Loucy (cell line): ENCODE data around the gene CXXC5.

Experiments used
- H2AFZ ChIP-seq: fragments of 200-600 bp; sonication (generic); 2 replicates; pipeline ENCODE4 v1.6.0; 2016; ENCODE audit warnings: antibody characterized with exemption, mild to moderate bottlenecking, low read length, moderate library complexity
- H3F3A ChIP-seq: fragments of 200-600 bp; 2 replicates; pipeline ENCODE4 v1.6.0; 2016; ENCODE audit warnings: antibody characterized with exemption, low read depth, mild to moderate bottlenecking
- H3K27me3 ChIP-seq: fragments of 200-600 bp; sonication (generic); 2 replicates; pipeline ENCODE4 v1.6.1; 2014; ENCODE audit warnings: low read length, mild to moderate bottlenecking; ENCODE audit not compliant: insufficient read depth, poor library complexity, severe bottlenecking
- H3K36me3 ChIP-seq: fragments of 200-600 bp; sonication (generic); 2 replicates; pipeline ENCODE4 v1.6.1; 2016; ENCODE audit warnings: low read length; ENCODE audit not compliant: insufficient read depth
- H3K4me1 ChIP-seq: fragments of 200-600 bp; sonication (generic); 2 replicates; pipeline ENCODE4 v1.5.1; 2014; ENCODE audit warnings: low read length, mild to moderate bottlenecking; ENCODE audit not compliant: insufficient read depth, poor library complexity, severe bottlenecking
- H3K4me2 ChIP-seq: fragments of 200-600 bp; sonication (generic); 2 replicates; pipeline ENCODE4 v1.6.0; 2014; ENCODE audit warnings: antibody characterized with exemption, low read length, low read depth, mild to moderate bottlenecking; ENCODE audit not compliant: poor library complexity, severe bottlenecking
- H3K4me3 ChIP-seq: fragments of 200-600 bp; sonication (generic); 2 replicates; pipeline ENCODE4 v1.5.1; 2014; ENCODE audit warnings: low read length, mild to moderate bottlenecking, mixed read lengths; ENCODE audit not compliant: poor library complexity, severe bottlenecking
- H3K79me2 ChIP-seq: fragments of 200-600 bp; sonication (generic); 2 replicates; pipeline ENCODE4 v1.6.1; 2014; ENCODE audit warnings: low read length; ENCODE audit not compliant: insufficient read depth
- H3K9ac ChIP-seq: fragments of 200-600 bp; sonication (generic); 2 replicates; pipeline ENCODE4 v1.6.0; 2014; ENCODE audit warnings: mild to moderate bottlenecking, low read depth, low read length, moderate library complexity; ENCODE audit not compliant: poor library complexity, severe bottlenecking
- H3K9me2 ChIP-seq: fragments of 200-600 bp; sonication (generic); replicated peaks from 2 replicates; pipeline ENCODE4 v1.6.1; 2016; ENCODE audit warnings: low read depth, low read length, mixed read lengths
- H3K9me3 ChIP-seq: fragments of 200-600 bp; sonication (generic); 2 replicates; pipeline ENCODE4 v1.6.1; 2014; ENCODE audit warnings: mild to moderate bottlenecking, antibody characterized with exemption, low read length, low read depth; ENCODE audit not compliant: insufficient read depth
- H4K20me1 ChIP-seq: fragments of 200-600 bp; sonication (generic); 2 replicates; pipeline ENCODE4 v1.6.0; 2014; ENCODE audit warnings: antibody characterized with exemption, low read length, mild to moderate bottlenecking; ENCODE audit not compliant: insufficient read depth, poor library complexity, severe bottlenecking
- EZH2phosphoT487 ChIP-seq: fragments of 200-600 bp; IDR thresholded peaks from 2 replicates; pipeline ENCODE4 v1.6.1; 2018; ENCODE audit warnings: antibody characterized with exemption, mild to moderate bottlenecking, moderate library complexity, borderline replicate concordance
- TF ChIP-seq, protein P1 (sequence below): fragments of 200-600 bp; sonication (generic); conservative IDR thresholded peaks from 2 replicates; pipeline ENCODE4 v1.5.1; 2014; ENCODE audit warnings: mild to moderate bottlenecking, antibody characterized with exemption, low read length

Gene CXXC5

DNA sequence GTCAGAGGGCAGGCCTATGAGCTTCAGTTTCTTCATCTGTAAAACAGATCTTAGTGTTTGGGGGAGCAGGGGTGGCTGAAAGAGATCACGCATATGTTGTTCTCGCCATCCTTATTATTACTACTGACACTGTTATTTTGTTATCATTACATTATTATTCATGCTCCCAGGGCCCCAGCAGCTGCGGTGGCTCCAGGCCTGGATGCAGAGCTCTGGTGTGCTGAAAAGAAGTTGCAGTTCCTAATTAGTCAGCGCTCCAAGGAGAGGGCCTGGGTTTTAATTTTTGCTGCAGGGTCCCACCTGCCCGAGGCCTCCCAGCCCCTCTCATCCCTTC lies 19.5 kb downstream of the CXXC5 start:
- H3K4me3 ChIP-seq = peak overlapping the region; percentile 70
- peaks cover 10% of the 10 kb centered on the region for H3F3A ChIP-seq
- no peak for TF ChIP-seq EZH2phosphoT487
- TF ChIP-seq, protein P1, sequence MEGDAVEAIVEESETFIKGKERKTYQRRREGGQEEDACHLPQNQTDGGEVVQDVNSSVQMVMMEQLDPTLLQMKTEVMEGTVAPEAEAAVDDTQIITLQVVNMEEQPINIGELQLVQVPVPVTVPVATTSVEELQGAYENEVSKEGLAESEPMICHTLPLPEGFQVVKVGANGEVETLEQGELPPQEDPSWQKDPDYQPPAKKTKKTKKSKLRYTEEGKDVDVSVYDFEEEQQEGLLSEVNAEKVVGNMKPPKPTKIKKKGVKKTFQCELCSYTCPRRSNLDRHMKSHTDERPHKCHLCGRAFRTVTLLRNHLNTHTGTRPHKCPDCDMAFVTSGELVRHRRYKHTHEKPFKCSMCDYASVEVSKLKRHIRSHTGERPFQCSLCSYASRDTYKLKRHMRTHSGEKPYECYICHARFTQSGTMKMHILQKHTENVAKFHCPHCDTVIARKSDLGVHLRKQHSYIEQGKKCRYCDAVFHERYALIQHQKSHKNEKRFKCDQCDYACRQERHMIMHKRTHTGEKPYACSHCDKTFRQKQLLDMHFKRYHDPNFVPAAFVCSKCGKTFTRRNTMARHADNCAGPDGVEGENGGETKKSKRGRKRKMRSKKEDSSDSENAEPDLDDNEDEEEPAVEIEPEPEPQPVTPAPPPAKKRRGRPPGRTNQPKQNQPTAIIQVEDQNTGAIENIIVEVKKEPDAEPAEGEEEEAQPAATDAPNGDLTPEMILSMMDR = no peak
- H2AFZ ChIP-seq = no peak overlapping the region
- no peaks in the 10 kb centered on the region for H3K9me3 ChIP-seq
- H3K4me1 ChIP-seq = peaks cover 83% of the 10 kb centered on the region
- H3K9ac ChIP-seq = peak overlapping the region; percentile 76
- H3K4me2 ChIP-seq = peak overlapping the region; percentile 98
- peaks cover 14% of the 10 kb centered on the region; the same call in 1 of the 2 replicates for H3K36me3 ChIP-seq
- no peaks in the 10 kb centered on the region for H3K9me2 ChIP-seq
- no peaks in the 10 kb centered on the region for H3K27me3 ChIP-seq
- H3K79me2 ChIP-seq = peaks cover 91% of the 10 kb centered on the region
- H4K20me1 ChIP-seq = peaks cover 78% of the 10 kb centered on the region

GRCh38 chr5:139668064-139668880 lies 20.1 kb downstream of the CXXC5 start:
- TF ChIP-seq EZH2phosphoT487 = no peak
- TF ChIP-seq, protein P1 = no peak
- Histone ChIP-seq H3K4me3 (peak overlapping the region; percentile 70), H3K4me1 (peaks cover 84% of the 10 kb centered on the region), H3K4me2 (peak overlapping the region; percentile 98), H3K36me3 (peaks cover 13% of the 10 kb centered on the region; the same call in 1 of the 2 replicates), H3K79me2 (peaks cover 91% of the 10 kb centered on the region), H3K9ac (peak overlapping the region; percentile 76), H3K9me2 (no peaks in the 10 kb centered on the region), H3K9me3 (no peaks in the 10 kb centered on the region), H4K20me1 (peaks cover 78% of the 10 kb centered on the region), H2AFZ (no peak overlapping the region), H3F3A (peaks cover 10% of the 10 kb centered on the region), H3K27me3 (no peaks in the 10 kb centered on the region)

GRCh38 chr5:139668924-139669661 lies 20.9 kb downstream of the CXXC5 start:
- H3K9me2 ChIP-seq = no peaks in the 10 kb centered on the region
- H4K20me1 ChIP-seq = peaks cover 76% of the 10 kb centered on the region
- peaks cover 78% of the 10 kb centered on the region for H3K4me1 ChIP-seq
- peaks cover 10% of the 10 kb centered on the region for H3F3A ChIP-seq
- H3K4me2 ChIP-seq = peak overlapping the region; percentile 98
- no peaks in the 10 kb centered on the region for H3K9me3 ChIP-seq
- H3K79me2 ChIP-seq = peaks cover 91% of the 10 kb centered on the region
- no peak for TF ChIP-seq EZH2phosphoT487
- TF ChIP-seq, protein P1 = no peak
- H3K27me3 ChIP-seq = no peaks in the 10 kb centered on the region
- no peak overlapping the region for H2AFZ ChIP-seq
- peak overlapping the region; percentile 76 for H3K9ac ChIP-seq
- H3K36me3 ChIP-seq = peaks cover 7% of the 10 kb centered on the region; the same call in 1 of the 2 replicates
- H3K4me3 ChIP-seq = peak overlapping the region; percentile 70
